Liver (tissue), 3 donors: ENCODE data around the gene ERMAP.

Experiments
- EGR1 ChIP-seq, 2 donors: IDR thresholded peaks; 2 replicates each; pipeline ENCODE4 v1.6.1; 2016 to 2018; ENCODE audit warnings: antibody characterized with exemption in 2 of 2, low read depth in 2 of 2
- FOXA1 ChIP-seq: IDR thresholded peaks from 2 replicates; pipeline ENCODE4 v1.6.1; 2016; ENCODE audit warnings: antibody characterized with exemption
- GABPA ChIP-seq, 2 donors: IDR thresholded peaks in 1 of 2; conservative IDR thresholded peaks in 1 of 2; 2 replicates each; pipeline ENCODE4 v1.6.1; 2016; ENCODE audit warnings: antibody characterized with exemption in 2 of 2, mild to moderate bottlenecking in 1 of 2, moderate library complexity in 1 of 2
- HNF4G ChIP-seq: IDR thresholded peaks from 2 replicates; pipeline ENCODE4 v1.6.1; 2016; ENCODE audit warnings: antibody characterized with exemption
- JUND ChIP-seq, 2 donors: IDR thresholded peaks; 2 replicates each; pipeline ENCODE4 v1.6.1; 2016; ENCODE audit warnings: antibody characterized with exemption in 2 of 2
- MAX ChIP-seq: IDR thresholded peaks from 2 replicates; pipeline ENCODE4 v1.6.1; 2016; ENCODE audit warnings: antibody characterized with exemption
- RAD21 ChIP-seq, 2 donors: IDR thresholded peaks; 2 replicates each; pipeline ENCODE4 v1.6.1; 2016; ENCODE audit warnings: antibody characterized with exemption in 2 of 2, mild to moderate bottlenecking in 2 of 2
- REST ChIP-seq: IDR thresholded peaks from 2 replicates; pipeline ENCODE4 v1.6.1; 2016; ENCODE audit warnings: antibody characterized with exemption, mild to moderate bottlenecking
- RXRA ChIP-seq, 2 donors: IDR thresholded peaks; 2 replicates each; pipeline ENCODE4 v1.6.1; 2017 to 2018; ENCODE audit warnings: antibody characterized with exemption in 2 of 2, mild to moderate bottlenecking in 1 of 2
- TAF1 ChIP-seq: conservative IDR thresholded peaks from 2 replicates; pipeline ENCODE4 v1.6.1; 2016; ENCODE audit warnings: antibody characterized with exemption, mild to moderate bottlenecking
- YY1 ChIP-seq: IDR thresholded peaks from 2 replicates; pipeline ENCODE4 v1.6.1; 2016; ENCODE audit warnings: antibody characterized with exemption, mild to moderate bottlenecking
- TF ChIP-seq, protein P1 (sequence below): fragments of 150-350 bp; IDR thresholded peaks from 2 replicates; pipeline ENCODE4 v1.5.1; 2017; ENCODE audit warnings: improper control_type of control experiment, low read depth, low read length; ENCODE audit not compliant: missing input control
- TF ChIP-seq, protein P2 (sequence below): IDR thresholded peaks from 2 replicates; pipeline ENCODE4 v1.6.1; 2016; ENCODE audit warnings: antibody characterized with exemption
- donor health status: healthy.
- donor health status: healthy.

DNA sequence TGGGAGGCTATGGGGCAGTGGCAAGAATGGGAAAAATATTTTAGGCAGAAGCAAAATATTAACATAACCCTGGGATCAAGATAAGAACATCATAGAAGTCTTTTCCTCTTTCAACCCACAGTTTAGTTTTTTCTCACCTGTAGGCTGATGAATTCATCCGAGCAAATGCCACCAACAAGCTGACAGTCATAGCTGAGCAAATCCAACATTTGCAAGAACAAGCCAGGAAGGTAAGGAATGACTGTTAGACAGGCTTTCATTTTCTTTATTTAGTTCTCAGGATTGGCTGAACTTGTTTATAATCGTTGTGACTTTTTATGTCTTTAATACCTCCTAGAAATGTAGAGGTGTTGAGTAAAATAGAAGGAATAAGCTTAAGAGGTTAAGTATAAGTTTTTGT is 43.5 kb upstream of the ERMAP start:
- TF ChIP-seq, protein P1, sequence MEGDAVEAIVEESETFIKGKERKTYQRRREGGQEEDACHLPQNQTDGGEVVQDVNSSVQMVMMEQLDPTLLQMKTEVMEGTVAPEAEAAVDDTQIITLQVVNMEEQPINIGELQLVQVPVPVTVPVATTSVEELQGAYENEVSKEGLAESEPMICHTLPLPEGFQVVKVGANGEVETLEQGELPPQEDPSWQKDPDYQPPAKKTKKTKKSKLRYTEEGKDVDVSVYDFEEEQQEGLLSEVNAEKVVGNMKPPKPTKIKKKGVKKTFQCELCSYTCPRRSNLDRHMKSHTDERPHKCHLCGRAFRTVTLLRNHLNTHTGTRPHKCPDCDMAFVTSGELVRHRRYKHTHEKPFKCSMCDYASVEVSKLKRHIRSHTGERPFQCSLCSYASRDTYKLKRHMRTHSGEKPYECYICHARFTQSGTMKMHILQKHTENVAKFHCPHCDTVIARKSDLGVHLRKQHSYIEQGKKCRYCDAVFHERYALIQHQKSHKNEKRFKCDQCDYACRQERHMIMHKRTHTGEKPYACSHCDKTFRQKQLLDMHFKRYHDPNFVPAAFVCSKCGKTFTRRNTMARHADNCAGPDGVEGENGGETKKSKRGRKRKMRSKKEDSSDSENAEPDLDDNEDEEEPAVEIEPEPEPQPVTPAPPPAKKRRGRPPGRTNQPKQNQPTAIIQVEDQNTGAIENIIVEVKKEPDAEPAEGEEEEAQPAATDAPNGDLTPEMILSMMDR, result no peak
- TF ChIP-seq EGR1 (IDR thresholded peaks at IDR 0.05; ENCODE audit: low read depth in 2 of 2) (no peak), JUND (IDR thresholded peaks at IDR 0.05) (no peak), GABPA (IDR thresholded peaks at IDR 0.05 in 1 of 2, conservative IDR thresholded peaks at IDR 0.05 in 1 of 2) (no peak), RXRA (IDR thresholded peaks at IDR 0.05) (no peak), FOXA1 (no peak), TAF1 (no peak), MAX (no peak), REST (no peak), RAD21 (IDR thresholded peaks at IDR 0.05) (no peak), YY1 (no peak), HNF4G (no peak)
- TF ChIP-seq, protein P2, sequence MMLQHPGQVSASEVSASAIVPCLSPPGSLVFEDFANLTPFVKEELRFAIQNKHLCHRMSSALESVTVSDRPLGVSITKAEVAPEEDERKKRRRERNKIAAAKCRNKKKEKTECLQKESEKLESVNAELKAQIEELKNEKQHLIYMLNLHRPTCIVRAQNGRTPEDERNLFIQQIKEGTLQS, result no peak
